Stomach (tissue), 4 donors: Measurements from ENCODE around the gene PIEZO1.

ENCODE experiments used
- CTCF ChIP-seq, 7 experiments: fragments of 450-650 bp in 4 of 7; fragments of 200-600 bp in 3 of 7; sonication (generic) in 3 of 7; IDR thresholded peaks; one replicate each; pipeline ENCODE4 v1.5.1; 2016 to 2019; ENCODE audit warnings: antibody characterized with exemption in 7 of 7, control low read depth in 2 of 7, mild to moderate bottlenecking in 1 of 7
- POLR2A ChIP-seq, 4 donors: fragments of 450-650 bp; IDR thresholded peaks; one replicate each; pipeline ENCODE4 v1.6.1; 2016; ENCODE audit warnings: antibody characterized with exemption in 4 of 4, control low read depth in 2 of 4, mild to moderate bottlenecking in 1 of 4, moderate library complexity in 1 of 4
- POLR2AphosphoS5 ChIP-seq, 3 donors: sonication (generic); formaldehyde crosslinking; IDR thresholded peaks; one replicate each; pipeline ENCODE4 v1.6.1; 2016; ENCODE audit warnings: antibody characterized with exemption in 3 of 3

- no peak for TF ChIP-seq CTCF (IDR thresholded peaks at IDR 0.05)
- TF ChIP-seq POLR2AphosphoS5 (IDR thresholded peaks at IDR 0.05) = no peak
- no peak for TF ChIP-seq POLR2A (IDR thresholded peaks at IDR 0.05)
Measured at GRCh38 chr16:88826070-88826840, 41.2 kb upstream of the PIEZO1 start.
